Activated CD8-positive, alpha-beta memory T cell treated with anti-CD3 and anti-CD28 coated beads, Interleukin-2, amount 50 U/mL, for 48 hours (primary cell): ENCODE measurements around the gene PET100.

Experiments used
- DNase-seq: peaks from one replicate; pipeline ENCODE4 v3.0.0-alpha.2; 2020

The PET100 gene

GRCh38 chr19:7629347-7630054 is at the start of gene PET100, which contains the start of gene XAB2:
Gene PET100 (plus strand): TSS chr19:7629793. CDS start chr19:7629834, 41 bp downstream.
Gene XAB2 (minus strand): TSS chr19:7629545. CDS start chr19:7629527, 18 bp downstream.
- peak; percentile 95 for DNase-seq

GRCh38 chr19:7582446-7582845 is 47.1 kb upstream of the PET100 start:
- DNase-seq, result no peak

GRCh38 chr19:7589822-7590221 is 39.8 kb upstream of the PET100 start:
- no peak for DNase-seq

DNA sequence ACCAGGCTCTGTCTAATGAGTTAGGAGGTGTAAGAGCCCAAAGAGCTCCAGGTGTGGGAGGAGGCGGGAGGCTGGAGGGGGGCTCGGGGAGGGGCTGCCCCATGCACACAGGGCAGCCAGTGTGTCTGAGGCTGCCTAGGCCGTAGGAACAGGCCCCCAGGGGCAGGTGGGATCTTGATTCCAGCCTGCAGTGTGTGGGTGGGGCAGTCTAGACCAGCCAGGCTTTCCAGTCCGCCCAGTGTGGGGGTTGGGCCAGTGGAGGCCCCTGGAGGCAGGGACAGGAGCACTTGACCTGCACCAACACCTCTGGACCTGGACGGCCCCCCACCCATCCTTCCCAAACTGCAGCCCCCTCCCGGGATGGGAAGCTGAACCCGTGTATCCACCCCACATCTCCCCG is 39.3 kb upstream of the PET100 start:
- DNase-seq, result no peak

DNA sequence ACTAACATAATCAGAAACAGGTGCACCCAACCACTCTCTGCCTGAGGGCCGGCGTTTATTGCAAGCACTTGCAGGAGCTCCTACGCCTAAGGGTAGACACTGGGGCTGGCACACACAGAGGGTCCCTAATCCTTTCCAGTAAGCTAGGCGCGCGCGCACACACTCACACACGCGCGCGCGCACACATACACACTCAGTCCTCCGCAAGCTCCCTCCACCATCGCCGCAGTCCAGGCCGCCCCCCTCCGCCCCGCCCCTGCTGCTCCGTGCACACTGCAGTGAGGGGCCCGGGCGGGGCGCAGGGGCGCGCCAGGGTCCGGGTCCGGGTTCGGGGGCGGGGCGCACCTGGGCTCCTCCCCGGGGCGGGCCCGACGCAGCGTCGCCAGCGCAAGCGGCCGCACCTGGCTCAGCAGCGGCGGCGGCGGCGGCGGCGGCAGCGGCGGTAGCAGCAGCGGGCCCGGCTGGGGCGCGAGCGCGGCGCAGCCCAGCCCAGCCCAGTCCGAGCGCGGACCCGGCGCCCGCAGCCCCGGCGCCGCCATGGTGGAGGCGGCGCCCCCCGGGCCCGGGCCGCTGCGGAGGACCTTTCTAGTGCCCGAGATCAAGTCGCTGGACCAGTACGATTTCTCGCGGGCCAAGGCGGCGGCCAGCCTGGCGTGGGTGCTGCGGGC is 34.0 kb upstream of the PET100 start, which contains the start of gene CAMSAP3:
Gene CAMSAP3 (plus strand): TSS at position 398 of the 668 bp plus-strand sequence. CDS start 140 bp downstream, at position 538.
- peak; percentile 72 for DNase-seq

GRCh38 chr19:7596211-7596937 is 33.2 kb upstream of the PET100 start:
- no peak for DNase-seq

- no peak for DNase-seq
Observed at GRCh38 chr19:7597689-7598088, 31.9 kb upstream of the PET100 start.

DNA sequence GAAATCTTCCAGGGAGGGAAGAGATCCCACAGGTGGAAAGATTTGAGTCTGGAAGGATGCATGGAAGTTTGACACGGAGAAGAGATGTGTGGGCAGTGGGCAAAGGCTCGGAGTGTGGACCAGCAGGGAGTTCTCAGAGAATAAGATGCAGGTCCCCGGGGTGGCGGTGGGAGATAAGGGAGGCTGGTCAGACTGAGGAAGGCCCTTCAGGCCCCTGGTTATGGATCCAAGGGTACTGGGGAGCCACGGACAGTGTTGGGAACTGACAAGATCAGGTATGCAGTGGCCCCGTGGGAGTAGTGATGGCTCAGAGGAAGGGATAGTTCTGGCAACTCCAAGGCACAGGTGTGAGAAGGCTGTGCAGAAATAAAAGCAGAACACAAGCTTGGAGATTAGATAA is 31.4 kb upstream of the PET100 start:
- DNase-seq, result no peak

DNA sequence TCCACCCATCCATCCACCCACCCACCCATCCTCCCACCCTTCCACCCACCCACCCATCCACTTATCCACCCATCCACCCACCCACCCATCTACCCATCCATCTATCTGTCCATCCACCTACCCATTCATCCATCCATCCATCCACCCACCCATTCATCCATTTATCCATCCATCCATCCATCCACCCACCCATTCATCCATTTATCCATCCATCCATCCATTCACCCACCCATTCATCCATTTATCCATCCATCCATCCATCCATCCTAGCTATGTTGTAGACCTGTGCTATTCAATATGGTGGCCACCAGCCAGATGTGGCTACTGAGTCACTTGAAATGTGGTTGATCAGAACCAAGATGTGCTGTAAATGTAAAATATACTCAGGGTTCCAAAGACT is 28.9 kb upstream of the PET100 start:
- no peak for DNase-seq

DNA sequence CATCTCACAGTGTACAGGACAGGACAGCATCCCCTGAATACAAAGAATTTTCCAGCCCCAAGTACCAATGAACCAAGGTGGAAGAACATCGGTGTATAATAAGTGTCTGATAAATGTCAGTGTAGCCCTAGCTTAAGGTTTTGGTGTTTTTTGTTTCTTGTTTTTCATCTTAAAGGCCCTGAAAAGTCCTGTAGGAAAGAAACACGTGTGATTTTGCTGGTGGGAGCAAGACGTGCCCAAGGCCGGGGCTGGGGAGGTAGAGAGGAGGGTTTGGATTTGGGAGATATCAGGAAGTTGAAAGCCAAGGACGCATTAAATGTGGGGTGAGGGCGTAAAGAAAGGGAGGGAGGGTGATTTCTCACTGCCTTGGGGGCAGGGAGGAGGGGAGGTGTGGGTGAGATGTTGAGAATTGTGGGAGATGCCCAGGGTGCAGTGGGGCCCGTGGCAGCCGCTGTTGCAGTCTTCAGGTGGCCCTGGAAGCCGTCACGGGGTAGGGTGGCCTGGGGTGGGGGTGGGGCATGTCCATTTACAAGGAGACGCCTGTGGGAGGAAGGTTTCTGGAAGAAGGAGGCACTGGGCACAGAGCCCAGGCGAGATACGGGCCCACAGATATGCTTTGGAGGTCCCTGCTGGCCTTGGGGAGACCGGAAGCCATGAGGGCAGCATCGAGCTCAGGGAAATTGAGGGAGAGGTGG is 27.2 kb upstream of the PET100 start:
- no peak for DNase-seq

DNA sequence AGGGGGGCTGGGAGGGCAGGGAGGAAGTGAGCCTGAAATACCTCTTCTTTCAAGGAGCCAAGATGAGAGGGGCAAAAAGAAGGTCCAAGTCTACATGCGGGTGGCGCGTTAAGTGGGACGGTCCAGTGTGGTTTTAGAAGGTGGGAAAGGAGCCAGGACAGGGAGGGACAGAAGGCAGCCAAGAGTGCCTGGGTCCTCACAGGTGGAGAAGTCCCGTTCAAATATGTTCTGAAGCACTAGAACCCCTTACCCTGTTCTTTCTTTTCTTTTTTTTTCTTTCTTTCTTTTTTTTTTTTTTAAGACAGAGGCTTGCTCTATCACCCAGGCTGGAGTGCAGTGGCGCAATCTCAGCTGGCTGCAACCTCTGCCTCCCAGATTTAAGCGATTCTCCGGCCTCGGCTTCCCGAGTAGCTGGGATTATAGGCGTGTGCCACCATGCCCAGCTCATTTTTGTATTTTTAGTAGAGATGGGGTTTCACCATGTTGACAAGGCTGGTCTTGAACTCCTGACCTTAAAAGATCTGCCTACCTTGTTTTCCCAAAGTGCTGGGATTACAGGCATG is 26.6 kb upstream of the PET100 start:
- DNase-seq, result no peak

- DNase-seq, result no peak
Observed at GRCh38 chr19:7603919-7604318, 25.7 kb upstream of the PET100 start.

DNA sequence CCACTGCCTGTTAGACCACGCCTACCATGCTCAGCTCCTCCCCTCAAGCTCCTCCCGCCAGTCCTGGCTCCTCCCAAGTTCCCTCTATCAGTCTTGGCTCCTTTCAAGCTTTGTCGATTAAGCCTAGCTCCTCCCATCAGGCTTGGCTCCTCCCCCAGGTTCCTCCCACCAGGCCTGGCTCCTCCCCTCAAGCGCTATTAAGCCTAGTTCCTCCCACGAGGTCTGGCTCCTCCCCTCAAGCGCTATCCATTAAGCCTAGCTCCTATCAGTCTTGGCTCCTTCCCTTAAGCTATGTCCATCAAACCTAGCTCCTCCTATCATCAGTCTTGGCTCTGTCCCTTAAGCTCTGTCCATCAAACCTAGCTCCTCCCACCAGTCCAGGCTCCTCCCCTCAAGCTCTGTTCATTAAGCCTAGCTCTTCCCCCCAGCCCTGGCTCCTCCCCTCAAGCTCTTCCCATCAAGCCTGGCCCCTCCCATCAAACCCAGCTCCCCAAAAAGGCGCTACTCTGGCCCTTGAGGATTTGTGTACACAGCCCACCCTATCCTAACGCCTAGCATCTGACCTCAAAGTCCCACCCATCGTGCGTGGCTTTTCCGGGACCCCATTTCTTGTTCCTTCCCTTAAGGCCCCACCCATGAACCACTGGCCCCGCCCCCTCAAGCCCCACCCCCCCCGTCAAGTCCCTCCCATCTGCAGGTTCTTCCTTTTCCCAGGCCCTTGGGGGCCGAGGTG is 23.9 kb upstream of the PET100 start:
- no peak for DNase-seq

DNA sequence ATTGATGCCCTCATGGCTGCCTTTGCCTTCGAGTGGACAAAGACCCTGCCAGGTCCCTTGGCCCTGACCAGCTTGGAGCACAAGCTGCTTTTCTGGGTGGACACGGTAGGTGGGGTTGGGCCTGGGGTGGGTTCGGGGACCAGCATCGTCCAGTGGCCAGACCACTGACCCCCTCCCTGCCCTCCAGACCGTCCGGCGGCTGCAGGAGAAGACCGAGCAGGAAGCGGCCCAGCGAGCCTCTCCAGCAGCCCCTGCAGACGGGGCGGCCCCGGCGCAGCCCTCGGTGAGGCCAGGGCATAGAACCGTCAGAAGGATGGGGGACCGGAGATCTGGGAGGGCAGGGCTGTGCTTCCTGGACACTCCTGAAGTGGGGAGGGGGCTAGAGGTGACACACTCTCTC is 23.3 kb upstream of the PET100 start:
- no peak for DNase-seq

DNA sequence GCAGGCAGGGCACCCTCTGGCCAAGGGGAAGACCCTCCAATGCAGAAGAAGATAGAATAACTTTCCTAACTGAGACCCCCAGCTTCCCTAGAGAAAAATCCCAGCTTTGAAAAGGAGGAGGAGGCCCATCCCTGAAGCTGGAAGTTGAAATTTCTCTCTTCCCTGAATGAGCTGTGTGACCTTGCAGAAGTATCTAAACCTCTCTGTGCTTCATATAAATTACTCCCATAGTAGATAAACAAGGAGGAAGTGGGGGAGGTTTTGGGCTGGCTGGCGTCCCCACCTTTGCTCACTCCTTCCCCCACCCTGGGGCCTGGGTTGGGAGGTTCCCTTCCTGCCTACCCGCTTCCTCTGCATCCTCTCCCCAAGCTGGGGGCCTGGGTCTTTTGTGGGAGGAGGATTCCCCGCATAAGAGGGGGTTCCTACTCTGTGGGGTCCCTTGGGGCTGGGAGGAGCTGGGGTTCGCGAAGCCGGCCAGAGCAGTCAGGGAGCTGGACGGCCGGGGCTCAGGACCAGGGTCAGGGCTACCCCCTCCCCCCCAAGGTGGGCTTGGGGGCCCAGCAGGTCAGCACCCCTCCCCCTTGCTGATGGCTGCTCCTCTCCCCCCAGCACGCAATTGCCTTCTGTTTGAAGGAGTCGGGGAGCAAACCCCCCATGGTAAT is 22.2 kb upstream of the PET100 start:
- no peak for DNase-seq

DNA sequence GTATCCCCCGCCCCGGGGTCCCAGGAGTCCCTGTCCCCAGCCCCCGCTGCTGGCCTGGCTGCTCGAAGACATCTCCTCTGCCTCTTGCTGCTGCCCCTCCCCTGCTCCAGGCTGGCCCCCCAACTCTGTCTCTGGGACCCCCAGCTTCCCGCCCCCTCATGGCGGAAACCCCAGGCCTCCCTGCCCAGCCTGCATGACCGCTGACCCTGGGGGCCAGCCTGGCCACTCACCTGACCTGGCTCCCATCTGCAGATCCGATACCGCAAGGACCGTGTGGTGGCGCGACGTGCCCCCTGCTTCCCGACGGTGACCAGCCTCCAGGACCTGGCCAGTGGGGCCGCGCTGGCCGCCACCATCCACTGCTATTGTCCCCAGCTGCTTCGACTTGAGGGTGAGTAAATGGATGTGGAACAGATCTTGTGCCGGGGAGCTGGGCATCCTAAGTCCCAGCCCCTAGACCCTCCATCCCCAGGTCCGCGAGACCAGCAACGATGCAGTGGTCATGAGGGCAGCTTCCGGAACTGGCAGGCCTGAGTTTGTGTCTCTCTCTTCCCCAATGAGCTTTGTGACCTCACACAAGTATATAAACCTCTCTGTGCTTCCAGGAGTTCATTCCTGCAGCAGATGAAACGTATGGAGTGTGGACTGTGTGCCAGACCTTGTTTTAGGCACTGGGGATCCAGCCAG is 21.6 kb upstream of the PET100 start:
- no peak for DNase-seq

- no peak for DNase-seq
Observed at GRCh38 chr19:7610491-7611240, 18.9 kb upstream of the PET100 start.

GRCh38 chr19:7611541-7612279 is 17.9 kb upstream of the PET100 start:
- DNase-seq, result no peak
